Cardiac muscle cell (in vitro differentiated cells and primary cell): ENCODE measurements around the gene EFCAB12. TPM values are rescaled to one million over a fixed set of nuclear protein-coding genes. Genes with fewer than 3 reads are reported as not detected.

ENCODE experiments used
- DNase-seq, 2 donors: peaks; one replicate each; pipeline versions ENCODE4 v3.0.0 to v3.0.0-alpha.2; 2010 to 2017; ENCODE audit warnings: low read depth in 1 of 2, low spot score in 1 of 2
- H3K27ac ChIP-seq: fragments of 200-600 bp; sonication (generic); 2 replicates; pipeline ENCODE4 v1.5.1; 2016
- H3K27me3 ChIP-seq: fragments of 200-600 bp; sonication (generic); 2 replicates; pipeline ENCODE4 v1.6.0; 2016; ENCODE audit warnings: control low read depth
- H3K36me3 ChIP-seq: fragments of 200-600 bp; sonication (generic); 2 replicates; pipeline ENCODE4 v1.5.1; 2016; ENCODE audit warnings: control low read depth
- H3K4me1 ChIP-seq: fragments of 200-600 bp; sonication (generic); 2 replicates; pipeline ENCODE4 v1.8.1; 2017; ENCODE audit warnings: low read depth, mild to moderate bottlenecking, mixed run types
- H3K4me3 ChIP-seq: fragments of 200-600 bp; sonication (generic); 2 replicates; pipeline ENCODE4 v1.5.1; 2016; ENCODE audit warnings: mild to moderate bottlenecking
- H3K9me3 ChIP-seq: fragments of 200-600 bp; sonication (generic); 2 replicates; pipeline ENCODE4 v1.5.1; 2017; ENCODE audit warnings: low read depth, mild to moderate bottlenecking, control low read depth
- CTCF ChIP-seq: IDR thresholded peaks from 2 replicates; pipeline ENCODE4 v1.5.1; 2012; ENCODE audit warnings: low read depth, mild to moderate bottlenecking, low read length
- polyA plus RNA-seq: library from polyadenylated mRNA; unstranded; fragments of >200 nt; fragmentation: Nextera tagmentation; extraction: Ambion mirVana; gene quantifications from 2 replicates; pipeline ENCODE4 v1.2.1, GENCODE V29; 2016
- total RNA-seq: library from RNA; depleted of rRNA; stranded (reverse); fragments of >200 nt; gene quantifications from 2 replicates; pipeline ENCODE4 v1.2.3, GENCODE V29; 2016

Gene EFCAB12
- total and polyA plus RNA-seq, 2 experiments from 2014 or later: 0.48 to 1.7 TPM

- H3K27ac ChIP-seq: peak overlapping the region; percentile 76
- no peaks in the 10 kb centered on the region for H3K27me3 ChIP-seq
- H3K4me1 ChIP-seq: peaks cover 38% of the 10 kb centered on the region
- peak in 1 of 2 donors; percentile 74 for DNase-seq
- TF ChIP-seq CTCF: no peak
- no peak overlapping the region for H3K4me3 ChIP-seq
- H3K36me3 ChIP-seq: no peaks in the 10 kb centered on the region
- no peaks in the 10 kb centered on the region for H3K9me3 ChIP-seq
Measured at GRCh38 chr3:129453732-129454131, 25.3 kb upstream of the EFCAB12 start.

- H3K27ac ChIP-seq: no peak overlapping the region
- peaks cover 44% of the 10 kb centered on the region for H3K4me1 ChIP-seq
- no peaks in the 10 kb centered on the region for H3K27me3 ChIP-seq
- no peak for TF ChIP-seq CTCF
- no peak for DNase-seq
- no peak overlapping the region for H3K4me3 ChIP-seq
- H3K9me3 ChIP-seq: no peaks in the 10 kb centered on the region
- H3K36me3 ChIP-seq: no peaks in the 10 kb centered on the region
Measured at GRCh38 chr3:129449279-129450115, 21.1 kb upstream of the EFCAB12 start.

- H3K4me1 ChIP-seq: peaks cover 35% of the 10 kb centered on the region
- no peak for TF ChIP-seq CTCF
- H3K36me3 ChIP-seq: no peaks in the 10 kb centered on the region
- H3K4me3 ChIP-seq: no peak overlapping the region
- no peak overlapping the region for H3K27ac ChIP-seq
- no peaks in the 10 kb centered on the region for H3K27me3 ChIP-seq
- H3K9me3 ChIP-seq: no peaks in the 10 kb centered on the region
- no peak for DNase-seq
Measured at GRCh38 chr3:129448186-129448895, 19.9 kb upstream of the EFCAB12 start.

GRCh38 chr3:129446926-129447325 is 18.5 kb upstream of the EFCAB12 start:
- Histone ChIP-seq H3K4me1 (peaks cover 43% of the 10 kb centered on the region), H3K27me3 (no peaks in the 10 kb centered on the region), H3K36me3 (no peaks in the 10 kb centered on the region), H3K27ac (no peak overlapping the region), H3K9me3 (no peaks in the 10 kb centered on the region), H3K4me3 (no peak overlapping the region)
- DNase-seq: no peak
- TF ChIP-seq CTCF: no peak

- no peak for TF ChIP-seq CTCF
- H3K27me3 ChIP-seq: no peaks in the 10 kb centered on the region
- H3K4me1 ChIP-seq: peaks cover 57% of the 10 kb centered on the region
- H3K4me3 ChIP-seq: no peak overlapping the region
- H3K9me3 ChIP-seq: no peaks in the 10 kb centered on the region
- no peaks in the 10 kb centered on the region for H3K36me3 ChIP-seq
- H3K27ac ChIP-seq: no peak overlapping the region
- no peak for DNase-seq
Measured at GRCh38 chr3:129445471-129445870, 17.0 kb upstream of the EFCAB12 start.
